ENCODE data around the gene RER1.

Gene RER1

DNA sequence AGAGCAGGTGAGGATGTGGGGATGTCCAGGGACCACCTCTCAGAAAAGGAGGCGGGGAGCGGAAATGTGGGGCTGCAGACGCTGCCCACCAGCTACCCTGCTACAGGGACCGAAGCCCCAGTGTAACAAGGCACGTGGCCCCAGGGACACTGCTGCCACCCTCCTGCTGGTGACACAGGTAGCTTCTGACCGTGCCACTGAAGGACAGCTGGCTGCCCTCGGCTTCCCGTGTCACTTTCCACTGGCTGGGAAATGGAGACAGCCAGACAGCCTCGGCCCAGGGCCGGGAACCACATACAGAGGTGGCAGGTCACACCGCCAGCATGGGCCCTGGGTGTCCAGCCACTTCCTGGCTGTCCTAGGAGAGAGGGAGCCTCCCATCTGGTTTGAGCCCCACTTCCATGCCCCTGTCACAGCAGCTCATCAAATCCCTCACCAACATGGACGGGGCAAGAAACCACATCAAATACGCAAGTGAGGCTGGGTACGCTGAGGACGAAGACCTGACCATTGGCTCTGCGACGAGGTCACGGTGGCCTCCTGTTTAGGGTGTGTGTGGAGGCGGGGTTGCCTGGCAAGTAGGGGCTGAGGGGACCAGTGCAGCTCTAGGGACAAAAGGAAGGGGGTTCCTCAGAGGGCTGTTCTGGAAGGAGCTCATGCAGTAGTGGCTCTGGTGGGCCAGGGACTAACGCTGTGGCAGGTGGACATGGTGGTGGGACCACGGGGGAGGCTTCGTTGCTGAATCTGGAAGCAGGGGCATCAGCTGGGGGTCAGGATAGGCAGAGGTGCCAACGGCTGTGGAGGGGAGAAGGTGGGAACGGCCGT, 15.7 kb downstream of the RER1 start:
- DNase-seq (ENCODE audit: low read depth, low spot score) = no peak

DNA sequence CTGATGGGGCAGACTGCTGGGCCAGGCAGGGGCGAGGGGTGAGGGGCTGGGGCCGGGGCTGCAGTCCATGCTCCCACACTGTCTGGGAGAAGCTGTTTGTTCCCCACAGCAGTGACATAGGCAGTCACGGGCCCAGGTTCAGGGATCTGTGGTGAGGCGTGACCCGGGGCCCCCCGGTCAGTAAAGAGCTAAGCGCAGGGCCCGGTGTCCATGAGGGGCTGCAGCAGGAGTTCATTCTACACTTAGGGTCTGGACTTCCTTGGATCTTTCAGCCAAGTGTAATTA, 16.3 kb downstream of the RER1 start:
- no peak for DNase-seq (ENCODE audit: low read depth, low spot score)

DNA sequence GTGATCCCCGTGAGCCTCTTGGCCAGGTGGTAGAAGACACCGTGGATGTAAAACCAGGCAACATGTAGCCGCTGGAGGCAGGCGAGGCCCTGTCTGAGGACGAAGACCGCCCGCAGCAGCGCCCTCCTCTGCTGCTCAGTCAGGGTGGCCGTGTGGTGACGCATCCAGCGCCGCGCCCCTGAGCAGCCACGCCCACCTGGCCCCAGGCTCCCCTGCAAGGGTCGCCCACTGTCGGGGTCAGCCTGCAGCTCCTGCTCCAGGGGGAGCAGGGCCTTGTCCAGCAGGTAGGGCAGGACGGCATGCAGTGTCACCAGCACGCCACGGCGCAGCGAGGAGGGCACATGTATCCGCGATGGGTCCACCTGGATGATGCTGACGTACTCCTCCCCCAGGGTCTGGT, 16.8 kb downstream of the RER1 start:
- DNase-seq (ENCODE audit: low read depth, low spot score) = no peak

GRCh38 chr1:2408859-2409276, 17.2 kb downstream of the RER1 start:
- no peak for DNase-seq (ENCODE audit: low read depth, low spot score)

GRCh38 chr1:2409745-2410144, 18.1 kb downstream of the RER1 start:
- no peak for DNase-seq (ENCODE audit: low read depth, low spot score)

DNA sequence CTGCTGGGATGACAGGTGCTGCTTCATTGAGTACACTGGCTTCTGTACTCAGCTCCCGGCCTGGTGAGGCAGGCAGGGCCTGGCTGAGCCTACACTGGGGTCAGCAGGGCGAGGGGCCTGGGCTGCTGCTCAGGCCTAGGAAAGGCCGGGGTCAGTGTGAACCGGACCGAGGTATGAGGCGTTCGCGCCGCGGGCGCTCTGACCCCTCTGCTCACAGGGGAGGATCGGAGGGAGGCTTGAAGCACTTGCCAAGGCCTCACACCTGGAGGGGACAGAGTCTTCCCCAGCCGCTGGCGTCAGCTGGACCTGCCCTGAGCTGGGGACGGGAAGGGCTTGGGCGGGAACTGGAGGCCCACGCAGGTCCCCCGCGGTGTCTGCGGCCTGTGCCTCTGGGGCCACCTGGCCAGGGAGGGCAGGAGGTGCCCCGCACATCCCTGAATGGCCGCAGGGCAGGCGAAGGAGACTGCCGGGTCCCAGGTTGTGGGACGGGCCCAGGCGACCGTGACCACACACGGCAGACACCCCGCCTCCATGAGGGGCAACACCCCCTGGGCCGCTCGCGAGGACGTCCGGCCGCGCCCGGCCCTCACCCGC, 20.3 kb downstream of the RER1 start:
- DNase-seq (ENCODE audit: low read depth, low spot score) = peak; percentile 36

DNA sequence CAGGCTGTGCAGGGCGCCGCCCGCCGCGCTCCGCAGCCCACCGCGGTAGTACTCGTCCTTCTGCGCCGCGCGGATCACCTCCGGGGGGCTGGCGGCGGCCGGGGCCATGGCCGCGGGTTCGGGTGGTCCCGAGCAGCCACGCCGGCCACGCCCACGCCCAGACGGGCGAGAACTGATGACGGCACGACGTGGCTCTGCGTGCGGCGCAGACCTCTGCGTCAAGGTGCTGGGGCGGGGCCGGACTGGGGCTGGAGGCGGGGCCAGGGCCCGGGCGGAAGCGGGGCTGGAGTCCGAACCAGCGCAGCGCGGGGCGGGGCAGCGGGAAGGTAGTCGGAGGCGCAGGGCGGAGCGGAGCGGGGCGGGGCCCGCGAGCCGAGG, 20.7 kb downstream of the RER1 start, which contains the start of gene PEX10:
TSS of gene PEX10 (minus strand) at position 170 of the 378 bp plus-strand sequence. CDS start at position 108, 62 bp downstream.
- DNase-seq (ENCODE audit: low read depth, low spot score) = peak; percentile 91

DNA sequence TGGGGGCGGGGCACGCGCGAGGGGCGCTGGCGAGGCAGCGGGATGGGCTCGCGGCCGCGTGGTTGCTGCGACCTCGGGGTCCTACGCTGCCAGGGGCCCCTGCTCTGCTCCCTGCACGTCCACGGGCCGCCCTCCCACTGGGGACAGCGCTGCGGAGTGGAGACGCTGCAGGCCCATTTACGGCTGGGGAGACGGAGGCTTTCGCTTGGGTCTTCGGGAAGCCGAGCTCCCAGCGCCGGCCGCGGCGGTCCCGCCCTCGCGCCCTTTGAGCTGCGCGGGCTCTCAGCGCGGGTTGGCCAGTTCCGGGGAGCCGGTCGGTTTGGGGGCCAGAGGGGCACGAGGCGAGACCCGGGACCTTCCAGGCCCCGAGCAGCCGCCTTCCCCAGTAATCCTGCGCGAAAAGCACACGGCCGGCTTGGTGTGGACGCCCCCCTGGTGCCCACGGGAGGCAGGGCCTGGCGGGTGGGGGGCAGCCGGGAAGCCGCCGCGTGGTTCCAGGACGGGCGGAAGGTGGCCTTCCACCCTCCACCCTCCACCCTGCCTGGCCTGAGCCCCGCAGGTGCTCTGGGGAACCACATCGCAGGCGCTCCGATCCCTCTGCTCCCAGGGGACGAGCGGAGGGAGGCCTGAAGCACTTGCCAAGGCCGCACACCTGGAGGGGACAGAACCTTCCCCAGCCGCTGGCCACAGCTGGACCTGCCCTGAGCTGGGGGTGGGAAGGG, 21.3 kb downstream of the RER1 start:
- peak; percentile 71 for DNase-seq (ENCODE audit: low read depth, low spot score)

DNA sequence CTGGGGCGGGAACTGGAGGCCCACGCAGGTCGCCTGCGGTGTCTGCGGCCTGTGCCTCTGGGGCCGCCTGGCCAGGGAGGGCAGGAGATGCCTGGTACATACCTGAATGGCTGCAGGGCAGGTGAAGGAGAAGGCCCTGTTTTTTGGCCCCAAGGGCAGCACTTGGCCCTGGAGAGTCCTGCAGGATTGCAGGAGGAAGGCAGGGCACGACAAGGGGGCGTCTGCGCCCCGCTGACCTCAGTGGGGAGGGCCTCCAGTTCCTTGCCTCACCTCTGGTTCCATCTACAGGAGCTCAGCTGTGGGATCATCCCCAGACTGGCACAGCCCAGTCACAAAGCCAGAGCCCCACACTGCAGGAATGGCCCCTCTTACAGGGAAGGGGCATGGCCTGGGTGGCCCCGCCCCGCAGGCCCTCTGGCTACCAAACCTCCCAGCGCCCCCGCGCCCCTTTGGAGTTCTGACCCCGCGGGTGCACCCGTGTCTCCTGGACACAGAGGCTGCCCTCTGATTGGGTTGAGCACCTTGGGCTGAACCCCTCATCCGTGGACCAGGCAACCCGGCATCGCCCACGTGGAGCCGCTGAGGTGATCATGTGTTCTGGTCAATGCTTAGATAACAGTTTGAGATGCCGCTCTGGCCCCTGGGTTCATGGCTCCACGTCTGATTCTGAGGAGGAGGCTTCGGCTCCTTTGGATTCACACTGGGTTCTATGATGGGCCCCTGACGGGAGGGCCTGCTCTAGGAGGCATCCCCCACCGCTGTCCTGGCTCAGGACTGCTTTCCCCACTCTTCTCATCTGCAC, 22.1 kb downstream of the RER1 start:
- DNase-seq (ENCODE audit: low read depth, low spot score) = peak; percentile 40

- peak; percentile 81 for DNase-seq (ENCODE audit: low read depth, low spot score)
Measured at GRCh38 chr1:2414297-2414958, 22.8 kb downstream of the RER1 start.

DNA sequence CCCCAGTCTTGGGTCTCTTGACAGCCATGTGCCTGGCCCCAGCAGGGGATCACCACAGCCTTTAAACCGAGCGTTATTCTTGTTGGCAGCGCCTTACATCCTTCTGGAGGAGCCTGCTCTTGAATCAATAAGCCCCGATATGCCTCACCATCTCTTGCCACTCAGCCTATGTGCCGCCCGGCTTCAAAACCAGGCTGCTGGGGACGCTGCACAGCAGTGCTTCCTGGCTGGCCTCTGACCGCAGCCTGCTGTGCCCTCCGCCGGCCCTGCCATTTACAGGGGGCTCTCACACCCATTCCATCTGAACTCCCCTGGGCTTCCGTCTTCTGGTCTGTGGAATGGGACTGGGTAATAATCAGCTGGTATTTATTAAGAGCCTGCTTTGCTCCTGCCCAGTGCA, 23.7 kb downstream of the RER1 start:
- no peak for DNase-seq (ENCODE audit: low read depth, low spot score)

DNA sequence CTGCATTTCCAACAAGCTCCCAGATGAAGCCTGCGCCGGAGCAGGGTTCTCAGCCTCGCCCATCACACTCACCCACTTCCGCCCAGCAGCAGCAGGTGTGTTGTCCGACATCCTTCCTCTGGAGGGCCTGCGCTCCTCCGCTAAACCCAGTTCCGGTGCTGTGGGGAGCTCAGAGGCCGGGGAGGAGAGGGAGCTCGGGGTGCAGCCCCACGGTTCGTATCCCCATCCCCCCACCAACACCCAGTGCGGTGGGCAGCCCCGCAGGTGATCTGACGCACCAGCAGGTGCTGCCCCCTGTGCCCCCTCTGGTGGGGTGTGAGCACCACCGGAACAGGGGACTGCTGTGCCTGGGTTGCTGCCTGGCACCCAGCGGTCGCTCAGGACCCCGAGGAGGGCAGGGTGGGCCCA, 24.2 kb downstream of the RER1 start:
- no peak for DNase-seq (ENCODE audit: low read depth, low spot score)

GRCh38 chr1:2416403-2416802, 24.8 kb downstream of the RER1 start:
- no peak for DNase-seq (ENCODE audit: low read depth, low spot score)

- DNase-seq (ENCODE audit: low read depth, low spot score) = no peak
Measured at GRCh38 chr1:2417083-2417832, 25.6 kb downstream of the RER1 start.

GRCh38 chr1:2417833-2418225, 26.2 kb downstream of the RER1 start:
- DNase-seq (ENCODE audit: low read depth, low spot score) = no peak

GRCh38 chr1:2418791-2419320, 27.2 kb downstream of the RER1 start:
- no peak for DNase-seq (ENCODE audit: low read depth, low spot score)

GRCh38 chr1:2419416-2419815, 27.8 kb downstream of the RER1 start:
- DNase-seq (ENCODE audit: low read depth, low spot score) = no peak

DNA sequence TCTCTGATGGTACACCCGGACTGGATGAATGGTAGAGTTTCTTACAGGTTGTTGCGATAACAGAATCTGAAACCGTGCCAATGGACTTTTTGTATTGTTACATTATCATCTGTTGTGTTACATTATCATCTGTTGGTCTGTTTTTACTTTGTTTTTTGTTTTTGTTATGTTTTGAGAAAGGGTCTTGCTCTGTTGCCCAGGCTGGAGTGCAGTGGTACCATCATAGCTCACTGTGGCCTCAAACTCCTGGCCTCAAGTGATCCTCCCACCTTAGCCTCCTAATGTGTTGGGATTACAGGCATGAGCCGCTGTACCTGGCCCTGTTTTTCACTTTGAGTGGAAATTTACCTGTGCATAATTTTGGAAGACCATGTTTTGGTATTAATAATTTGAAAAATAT, 30.9 kb downstream of the RER1 start:
- no peak for DNase-seq (ENCODE audit: low read depth, low spot score)

DNA sequence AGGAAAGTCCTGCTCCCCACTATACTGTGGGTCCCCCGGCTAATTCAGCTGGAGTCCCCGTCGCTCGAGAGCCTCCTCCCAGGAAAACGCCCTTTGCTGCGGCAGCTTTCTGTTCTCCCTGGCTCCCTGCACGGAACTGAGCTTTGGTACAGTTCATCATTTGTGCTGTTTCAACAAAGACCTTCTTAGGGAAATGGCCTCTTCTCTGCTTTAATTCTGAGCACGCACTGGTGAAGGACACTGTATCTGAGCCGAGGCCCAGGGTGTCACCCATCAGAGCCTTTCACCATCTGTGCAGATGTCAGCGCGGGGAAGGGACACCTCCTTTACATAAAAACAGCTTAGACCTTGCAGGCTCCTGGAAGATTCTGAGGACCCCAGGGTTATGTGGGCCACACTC, 34.3 kb downstream of the RER1 start:
- no peak for DNase-seq (ENCODE audit: low read depth, low spot score)

DNA sequence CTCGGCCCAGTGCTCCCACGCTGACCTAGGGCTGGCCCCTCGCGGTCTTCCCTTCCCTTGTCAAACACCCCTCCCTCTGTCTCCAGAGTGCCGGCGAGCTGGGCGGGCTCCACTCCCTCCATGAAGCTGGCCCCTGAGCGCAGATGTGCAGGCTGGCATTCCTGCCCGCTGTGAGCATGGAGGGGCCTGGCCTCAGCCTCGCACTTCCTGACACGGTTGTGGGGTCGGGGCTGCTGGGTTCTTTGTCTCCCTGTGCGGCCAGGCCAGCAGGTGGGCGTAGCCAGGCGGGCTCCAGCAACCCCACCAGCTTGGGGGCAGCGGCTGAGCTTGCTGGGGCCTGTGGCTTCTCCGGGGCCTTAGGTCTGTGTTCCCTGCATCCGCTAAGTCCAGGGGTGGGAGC, 34.9 kb downstream of the RER1 start:
- DNase-seq (ENCODE audit: low read depth, low spot score) = no peak

DNA sequence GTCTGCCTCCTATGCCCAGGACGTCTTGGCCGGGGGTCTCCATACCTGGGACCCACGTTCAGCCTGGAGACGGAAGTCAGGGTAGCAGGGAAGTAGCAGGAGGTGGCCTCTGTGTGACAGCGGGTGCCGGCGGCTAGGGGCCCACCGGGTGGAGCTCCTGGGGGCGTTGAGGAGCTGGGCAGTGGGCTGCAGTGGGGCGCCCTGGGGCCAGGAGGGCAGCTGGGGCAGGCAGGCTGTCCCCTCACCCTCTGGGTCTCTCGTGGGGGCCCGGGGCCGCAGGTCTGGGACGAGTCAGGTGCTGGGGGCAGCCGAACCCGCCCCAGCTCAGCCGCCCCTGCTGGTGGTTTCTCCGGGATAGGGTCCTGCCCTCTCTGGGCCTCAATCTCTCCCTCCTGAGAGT, 35.4 kb downstream of the RER1 start:
- no peak for DNase-seq (ENCODE audit: low read depth, low spot score)
